Kidney epithelial cell (primary cell): Measurements from ENCODE around the gene PRSS35. TPM values are rescaled to one million over a fixed set of nuclear protein-coding genes. Genes with fewer than 3 reads are reported as not detected.

ENCODE experiments used
- DNase-seq: peaks from one replicate; pipeline ENCODE4 v3.0.0-alpha.2; 2010; ENCODE audit warnings: low read depth
- H3K27me3 ChIP-seq: 2 replicates; pipeline ENCODE4 v1.6.0; 2011; ENCODE audit warnings: low read length; ENCODE audit not compliant: control insufficient read depth, insufficient read depth
- H3K36me3 ChIP-seq: 2 replicates; pipeline ENCODE4 v1.5.1; 2011; ENCODE audit warnings: low read length; ENCODE audit not compliant: control insufficient read depth, insufficient read depth
- H3K4me3 ChIP-seq: 2 replicates; pipeline ENCODE4 v1.5.1; 2011; ENCODE audit warnings: low read depth, mild to moderate bottlenecking, control low read depth, low read length
- CTCF ChIP-seq: IDR thresholded peaks from 2 replicates; pipeline ENCODE4 v1.5.1; 2011; ENCODE audit warnings: mild to moderate bottlenecking, moderate library complexity, low read length, control low read depth, inconsistent platforms; ENCODE audit not compliant: insufficient read depth, poor library complexity, severe bottlenecking
- total RNA-seq: library from RNA; depleted of rRNA; stranded (reverse); fragments of >200 nt; gene quantifications from 2 replicates; pipeline ENCODE4 v1.2.3, GENCODE V29; 2015

Gene PRSS35
- total RNA-seq, 1 donor from 2014 or later, result 0.08 TPM

GRCh38 chr6:83488448-83488847, 23.9 kb upstream of the PRSS35 start:
- no peak for DNase-seq
- H3K27me3 ChIP-seq, result no peaks in the 10 kb centered on the region
- no peak for TF ChIP-seq CTCF
- no peak overlapping the region for H3K4me3 ChIP-seq
- H3K36me3 ChIP-seq, result no peaks in the 10 kb centered on the region

- no peak for DNase-seq
- no peaks in the 10 kb centered on the region for H3K36me3 ChIP-seq
- no peak for TF ChIP-seq CTCF
- H3K27me3 ChIP-seq, result no peaks in the 10 kb centered on the region
- H3K4me3 ChIP-seq, result no peak overlapping the region
These were observed 23.5 kb upstream of the PRSS35 start for GRCh38 chr6:83488861-83489260.

GRCh38 chr6:83490217-83490807, 22.0 kb upstream of the PRSS35 start:
- DNase-seq, result no peak
- TF ChIP-seq CTCF, result no peak

GRCh38 chr6:83505356-83505755, 7.0 kb upstream of the PRSS35 start:
- Histone ChIP-seq H3K27me3 (no peaks in the 10 kb centered on the region), H3K36me3 (no peaks in the 10 kb centered on the region), H3K4me3 (no peak overlapping the region)
- TF ChIP-seq CTCF, result no peak
- no peak for DNase-seq

More at GRCh38 chr6:83490217-83490807, 22.0 kb upstream of the PRSS35 start:
- no peak overlapping the region for H3K4me3 ChIP-seq
- H3K36me3 ChIP-seq, result no peaks in the 10 kb centered on the region
- no peaks in the 10 kb centered on the region for H3K27me3 ChIP-seq

GRCh38 chr6:83509441-83509840, 2.9 kb upstream of the PRSS35 start:
- no peak for TF ChIP-seq CTCF
- Histone ChIP-seq H3K36me3 (no peaks in the 10 kb centered on the region), H3K4me3 (no peak overlapping the region), H3K27me3 (no peaks in the 10 kb centered on the region)
- no peak for DNase-seq

- no peak for DNase-seq
- no peaks in the 10 kb centered on the region for H3K36me3 ChIP-seq
- no peaks in the 10 kb centered on the region for H3K27me3 ChIP-seq
- no peak overlapping the region for H3K4me3 ChIP-seq
- no peak for TF ChIP-seq CTCF
These were observed 1.5 kb upstream of the PRSS35 start for GRCh38 chr6:83510791-83511190.
